GM12801 (cell line): ENCODE data around the gene CCL11.

Experiments used
- TF ChIP-seq, protein P1 (sequence below): IDR thresholded peaks from one replicate; pipeline ENCODE4 v1.5.1; 2011; ENCODE audit warnings: control low read depth; ENCODE audit not compliant: insufficient read length; ENCODE audit errors: extremely low read depth

Gene CCL11

DNA sequence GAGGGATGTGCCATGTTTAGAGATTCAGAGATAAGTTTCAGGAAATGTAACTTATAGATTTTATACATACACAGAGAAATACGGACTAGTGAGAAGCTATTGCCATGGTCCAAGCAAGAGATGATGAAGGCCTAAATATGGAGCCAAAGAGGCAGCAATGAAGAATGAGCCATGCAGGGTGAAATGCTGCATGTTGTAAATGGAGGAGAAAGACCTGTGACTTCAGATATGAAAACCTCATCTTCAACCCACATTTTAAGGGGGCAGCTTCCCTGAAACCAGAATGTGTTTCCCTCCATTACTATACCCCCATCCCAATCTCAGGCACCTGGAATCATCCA, 27.6 kb upstream of the CCL11 start:
- TF ChIP-seq, protein P1, sequence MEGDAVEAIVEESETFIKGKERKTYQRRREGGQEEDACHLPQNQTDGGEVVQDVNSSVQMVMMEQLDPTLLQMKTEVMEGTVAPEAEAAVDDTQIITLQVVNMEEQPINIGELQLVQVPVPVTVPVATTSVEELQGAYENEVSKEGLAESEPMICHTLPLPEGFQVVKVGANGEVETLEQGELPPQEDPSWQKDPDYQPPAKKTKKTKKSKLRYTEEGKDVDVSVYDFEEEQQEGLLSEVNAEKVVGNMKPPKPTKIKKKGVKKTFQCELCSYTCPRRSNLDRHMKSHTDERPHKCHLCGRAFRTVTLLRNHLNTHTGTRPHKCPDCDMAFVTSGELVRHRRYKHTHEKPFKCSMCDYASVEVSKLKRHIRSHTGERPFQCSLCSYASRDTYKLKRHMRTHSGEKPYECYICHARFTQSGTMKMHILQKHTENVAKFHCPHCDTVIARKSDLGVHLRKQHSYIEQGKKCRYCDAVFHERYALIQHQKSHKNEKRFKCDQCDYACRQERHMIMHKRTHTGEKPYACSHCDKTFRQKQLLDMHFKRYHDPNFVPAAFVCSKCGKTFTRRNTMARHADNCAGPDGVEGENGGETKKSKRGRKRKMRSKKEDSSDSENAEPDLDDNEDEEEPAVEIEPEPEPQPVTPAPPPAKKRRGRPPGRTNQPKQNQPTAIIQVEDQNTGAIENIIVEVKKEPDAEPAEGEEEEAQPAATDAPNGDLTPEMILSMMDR: no peak

GRCh38 chr17:34259146-34259545, 26.4 kb upstream of the CCL11 start:
- TF ChIP-seq, protein P1: no peak

DNA sequence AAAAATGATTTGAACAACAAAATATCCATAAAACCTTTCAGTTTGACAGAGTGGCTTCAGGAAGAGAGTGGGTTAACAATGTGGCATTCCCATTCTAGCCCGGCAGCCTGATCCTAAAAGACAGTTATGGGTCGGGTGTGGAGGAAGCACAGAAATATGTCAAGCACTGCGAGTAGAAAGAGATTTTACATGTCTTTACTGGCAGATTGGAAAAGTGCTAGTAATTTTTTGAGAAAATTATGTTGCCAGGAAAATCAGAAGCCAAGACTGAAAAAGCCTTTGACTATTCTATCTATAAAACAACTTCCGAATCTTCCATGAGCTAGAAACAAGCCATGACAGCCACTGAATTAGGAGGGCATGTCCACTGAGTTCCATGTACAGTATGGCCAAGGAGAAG, 24.7 kb upstream of the CCL11 start:
- TF ChIP-seq, protein P1: no peak

DNA sequence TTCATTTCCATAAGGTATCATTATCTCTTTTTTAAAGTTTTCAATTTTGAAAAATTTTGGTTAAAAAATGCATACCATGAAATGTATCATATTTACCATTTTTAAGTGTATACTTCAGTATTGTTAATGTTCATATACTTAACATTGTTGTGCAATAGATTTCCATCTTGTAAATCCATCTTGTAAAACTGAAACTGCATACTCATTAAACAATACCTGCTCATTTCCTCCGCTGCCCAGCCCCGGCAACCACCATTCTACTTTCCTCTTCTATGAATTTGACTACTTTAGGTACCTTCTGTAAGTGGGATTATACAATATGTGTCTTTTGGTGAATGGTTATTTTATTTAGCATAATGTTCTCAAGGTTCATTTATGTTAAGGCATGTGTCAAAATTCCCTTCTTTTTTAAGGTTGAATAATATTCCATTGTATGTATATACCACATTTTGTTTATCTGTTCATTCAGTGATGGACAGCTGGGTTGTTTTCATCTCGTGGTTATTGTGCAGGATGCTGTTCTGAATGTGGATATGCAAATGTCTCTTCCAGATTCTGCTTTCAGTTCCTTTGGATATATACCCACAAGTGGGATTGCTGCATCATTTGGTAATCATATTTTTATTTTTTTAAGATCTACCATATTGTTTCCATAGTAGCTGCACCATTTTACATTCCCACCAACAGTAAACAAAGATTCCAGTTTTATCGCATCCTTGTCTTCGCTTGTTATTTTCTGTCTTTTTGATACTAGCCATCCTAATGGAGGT, 23.8 kb upstream of the CCL11 start:
- TF ChIP-seq, protein P1: no peak

DNA sequence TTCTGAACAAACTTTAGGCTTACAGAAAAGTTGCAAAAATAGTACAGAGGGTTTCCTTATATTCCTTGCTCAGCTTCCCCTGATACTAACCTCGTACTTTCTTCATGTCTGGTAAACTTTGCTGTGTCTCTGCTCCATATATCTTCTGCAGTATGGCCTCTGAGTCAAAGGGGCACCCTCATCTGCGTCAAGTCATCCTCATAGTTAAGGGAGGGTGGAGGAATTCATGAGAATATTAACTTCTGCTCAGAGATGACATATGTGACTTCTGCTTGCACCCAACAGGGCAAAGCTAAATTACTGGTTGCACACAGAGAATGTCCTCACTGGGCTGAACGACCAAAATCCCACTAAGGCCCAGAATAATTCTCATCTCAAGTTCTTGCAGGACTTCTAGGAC, 19.8 kb upstream of the CCL11 start:
- TF ChIP-seq, protein P1: no peak

GRCh38 chr17:34269969-34270368, 15.6 kb upstream of the CCL11 start, which contains the start of gene CCL7:
Gene CCL7 (plus strand): TSS chr17:34270221. CDS start chr17:34270291, 70 bp downstream.
- TF ChIP-seq, protein P1: no peak

- TF ChIP-seq, protein P1: no peak
These were observed 9.7 kb upstream of the CCL11 start for GRCh38 chr17:34275881-34276280.
